WTC11 (cell line): ENCODE measurements around the gene MLF2. TPM values are rescaled to one million over a fixed set of nuclear protein-coding genes. Genes with fewer than 3 reads are reported as not detected.

Experiments
- total RNA-seq: library from RNA; stranded (reverse); gene quantifications from 3 replicates; pipeline ENCODE4 v1.2.3, GENCODE V29; 2021

The MLF2 gene
- total RNA-seq, 1 experiment from 2014 or later, result 236 TPM

Other genes with a start within 250 kb of the MLF2 start
- gene GAPDH, start 218.6 kb downstream of the MLF2 start, total RNA-seq, result 4,276 to 4,694 TPM (median 4,682 TPM) in 3 replicates
- 14.1 to 15.4 TPM (median 14.5 TPM) in 3 replicates for gene IFFO1, start 197.1 kb downstream of the MLF2 start, total RNA-seq
- gene NOP2, start 184.8 kb downstream of the MLF2 start, total RNA-seq, result 68.4 to 79.4 TPM (median 72.4 TPM) in 3 replicates
- 333 to 354 TPM (median 334 TPM) in 3 replicates for gene CHD4, start 145.8 kb downstream of the MLF2 start, total RNA-seq
- gene LPAR5, start 117.2 kb downstream of the MLF2 start, total RNA-seq, result 0.20 to 0.57 TPM (median 0.48 TPM) in 3 replicates
- 2.1 to 4.2 TPM (median 3.2 TPM) in 3 replicates for gene ACRBP, start 105.7 kb downstream of the MLF2 start, total RNA-seq
- gene ING4, start 90.0 kb downstream of the MLF2 start, total RNA-seq, result 23.0 to 27.4 TPM (median 26.7 TPM) in 3 replicates
- 63.8 to 64.7 TPM (median 64.4 TPM) in 3 replicates for gene ZNF384, start 63.8 kb downstream of the MLF2 start, total RNA-seq
- gene PIANP, start 52.3 kb downstream of the MLF2 start, total RNA-seq, result 7.7 to 9.9 TPM (median 8.2 TPM) in 3 replicates
- gene COPS7A, start 29.1 kb downstream of the MLF2 start, total RNA-seq, result 41.2 to 43.8 TPM (median 41.4 TPM) in 3 replicates
- gene PTMS, start 13.2 kb upstream of the MLF2 start, total RNA-seq, result 370 to 539 TPM (median 525 TPM) in 3 replicates
- gene LAG3, start 19.4 kb upstream of the MLF2 start, total RNA-seq, result 2.4 to 2.6 TPM (median 2.6 TPM) in 3 replicates
- gene CD4, start 36.4 kb upstream of the MLF2 start, total RNA-seq, result 2.5 to 3.3 TPM (median 2.7 TPM) in 3 replicates
- 7.3 to 9.3 TPM (median 8.2 TPM) in 3 replicates for gene GPR162, start 68.7 kb upstream of the MLF2 start, total RNA-seq
- 49.9 to 55.7 TPM (median 50.7 TPM) in 3 replicates for gene P3H3, start 75.3 kb upstream of the MLF2 start, total RNA-seq
- gene GNB3, start 87.8 kb upstream of the MLF2 start, total RNA-seq, result 14.0 to 16.5 TPM (median 14.3 TPM) in 3 replicates
- gene CDCA3, start 98.1 kb upstream of the MLF2 start, total RNA-seq, result 47.1 to 61.8 TPM (median 49.1 TPM) in 3 replicates
- 141 to 158 TPM (median 149 TPM) in 3 replicates for gene USP5, start 99.0 kb upstream of the MLF2 start, total RNA-seq
- 1,045 to 1,242 TPM (median 1,195 TPM) in 3 replicates for gene TPI1, start 114.4 kb upstream of the MLF2 start, total RNA-seq
- 21.2 to 25.5 TPM (median 22.7 TPM) in 3 replicates for gene SPSB2, start 120.2 kb upstream of the MLF2 start, total RNA-seq
- 3.1 to 5.3 TPM (median 4.9 TPM) in 3 replicates for gene LRRC23, start 151.7 kb upstream of the MLF2 start, total RNA-seq
- gene ENO2, start 161.4 kb upstream of the MLF2 start, total RNA-seq, result 118 to 170 TPM (median 165 TPM) in 3 replicates
- 80.0 to 87.1 TPM (median 80.5 TPM) in 3 replicates for gene ATN1, start 174.8 kb upstream of the MLF2 start, total RNA-seq
- not detected in 3 replicates for gene RNU7-1, start 190.7 kb upstream of the MLF2 start, total RNA-seq
- gene C12orf57, start 190.9 kb upstream of the MLF2 start, total RNA-seq, result 158 to 181 TPM (median 172 TPM) in 3 replicates
- 27.1 to 34.7 TPM (median 34.5 TPM) in 3 replicates for gene PTPN6, start 198.2 kb upstream of the MLF2 start, total RNA-seq
- 350 to 397 TPM (median 352 TPM) in 3 replicates for gene PHB2, start 217.5 kb upstream of the MLF2 start, total RNA-seq
- 59.3 to 78.6 TPM (median 59.8 TPM) in 3 replicates for gene EMG1, start 217.8 kb upstream of the MLF2 start, total RNA-seq